T-helper 17 cell (primary cell): ENCODE results near the gene SHROOM3. TPM values are rescaled to one million over a fixed set of nuclear protein-coding genes. Genes with fewer than 3 reads are reported as not detected.
"Not testable (repeated sequence)": the region's sequence is repeated elsewhere in the genome, so short reads cannot be mapped to it uniquely, and the experiment has no call there.

Source experiments
- ATAC-seq: fragments of 150-1000 bp; cut with Tn5 transposase; 2 replicates; pipeline ENCODE4 v1.10.0; 2021; ENCODE audit warnings: mild to moderate bottlenecking, moderate library complexity
- DNase-seq, 3 donors: peaks; one replicate each; pipeline versions ENCODE4 v3.0.0 to v3.0.0-alpha.2; 2020 to 2021
- H3K9me3 ChIP-seq: one replicate; pipeline ENCODE4 v1.7.0; 2013; ENCODE audit warnings: low read length, mild to moderate bottlenecking; ENCODE audit not compliant: control insufficient read depth, poor library complexity, severe bottlenecking
- H3K27ac Mint-ChIP-seq: one replicate; pipeline ENCODE4 v1.8.0; 2022; ENCODE audit warnings: mild to moderate bottlenecking, moderate library complexity, mixed read lengths
- H3K27me3 Mint-ChIP-seq: one replicate; pipeline ENCODE4 v1.8.0; 2022; ENCODE audit warnings: mixed read lengths
- H3K36me3 Mint-ChIP-seq: one replicate; pipeline ENCODE4 v1.8.0; 2022; ENCODE audit warnings: low read depth, mixed read lengths
- H3K4me1 Mint-ChIP-seq: one replicate; pipeline ENCODE4 v1.8.0; 2022; ENCODE audit warnings: mild to moderate bottlenecking, mixed read lengths
- H3K4me3 Mint-ChIP-seq: one replicate; pipeline ENCODE4 v1.8.0; 2022; ENCODE audit warnings: mild to moderate bottlenecking, moderate library complexity, mixed read lengths
- total RNA-seq, 4 donors: library from RNA in 2 of 4; stranded (reverse) in 2 of 4; gene quantifications; one replicate each; pipeline ENCODE4 v1.2.3 and lab custom pipeline; 2022 to 2026

Gene SHROOM3
- total RNA-seq, 2 donors from 2014 or later: not detected

DNA sequence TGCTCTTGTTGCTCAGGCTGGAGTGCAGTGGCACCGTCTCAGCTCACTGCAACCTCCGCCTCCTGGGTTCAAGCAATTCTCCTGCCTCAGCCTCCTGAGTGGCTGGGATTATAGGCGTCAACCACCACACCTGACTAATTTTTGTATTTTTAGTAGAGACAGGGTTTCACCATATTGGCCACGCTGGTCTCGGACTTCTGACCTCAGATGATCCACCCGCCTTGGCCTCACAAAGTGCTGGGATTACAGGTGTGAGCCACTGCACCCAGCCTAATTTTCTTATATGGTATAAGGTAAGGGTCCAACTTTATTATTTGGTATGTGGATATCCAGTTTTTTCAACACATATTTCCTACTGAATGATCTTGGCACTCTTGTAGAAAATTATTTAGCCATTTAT lies 19.0 kb downstream of the SHROOM3 start:
- not testable (repeated sequence) for H3K27ac Mint-ChIP-seq, H3K9me3 ChIP-seq, H3K36me3 Mint-ChIP-seq, H3K4me3 Mint-ChIP-seq, H3K4me1 Mint-ChIP-seq, DNase-seq, ATAC-seq
- peaks cover 42% of the 10 kb centered on the region for H3K27me3 Mint-ChIP-seq

DNA sequence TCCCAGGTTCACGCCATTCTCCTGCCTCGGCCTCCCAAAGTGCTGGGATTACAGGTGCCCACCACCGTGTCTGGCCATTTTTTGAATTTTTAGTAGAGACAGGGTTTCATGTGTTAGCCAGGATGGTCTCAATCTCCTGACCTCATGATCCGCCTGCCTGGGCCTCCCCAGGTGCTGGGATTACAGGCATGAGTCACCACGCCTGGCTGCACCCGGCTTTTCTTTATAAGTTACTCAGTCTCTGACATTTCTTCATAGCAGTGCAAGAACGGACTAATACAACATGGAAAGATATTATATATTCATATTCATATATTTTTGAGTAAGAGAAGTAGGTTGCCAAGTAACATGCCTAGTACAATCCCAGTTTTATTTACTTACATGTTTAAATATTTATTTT lies 22.9 kb downstream of the SHROOM3 start:
- no peaks in the 10 kb centered on the region for H3K4me1 Mint-ChIP-seq
- H3K27ac Mint-ChIP-seq: no peak overlapping the region
- no peak overlapping the region for H3K4me3 Mint-ChIP-seq
- no peak for ATAC-seq
- DNase-seq: no peak
- H3K9me3 ChIP-seq: no peaks in the 10 kb centered on the region
- H3K36me3 Mint-ChIP-seq: no peaks in the 10 kb centered on the region
- peaks cover 33% of the 10 kb centered on the region for H3K27me3 Mint-ChIP-seq

DNA sequence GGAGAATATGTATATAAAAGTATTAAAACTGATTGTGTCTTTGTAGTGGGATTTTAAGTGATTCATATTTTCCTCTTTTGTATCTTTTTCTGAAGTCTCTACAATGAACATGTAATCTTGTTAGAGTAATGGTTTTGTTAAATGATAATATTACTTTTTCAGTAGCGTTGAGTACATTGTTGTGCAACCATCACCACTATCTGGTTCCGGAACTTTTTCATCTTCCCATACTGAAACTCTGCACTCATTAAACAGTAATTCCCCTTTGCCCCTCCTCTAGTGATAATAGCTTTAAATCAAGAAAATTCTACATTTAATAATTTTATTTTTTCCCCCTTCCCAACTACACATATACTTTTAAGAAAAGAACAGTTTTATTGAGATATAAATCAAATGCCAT lies 23.3 kb downstream of the SHROOM3 start:
- Mint-ChIP-seq H3K4me3 (no peak overlapping the region), H3K4me1 (no peaks in the 10 kb centered on the region), H3K36me3 (no peaks in the 10 kb centered on the region), H3K27me3 (peaks cover 33% of the 10 kb centered on the region), H3K27ac (no peak overlapping the region)
- no peaks in the 10 kb centered on the region for H3K9me3 ChIP-seq
- no peak for ATAC-seq
- no peak for DNase-seq

DNA sequence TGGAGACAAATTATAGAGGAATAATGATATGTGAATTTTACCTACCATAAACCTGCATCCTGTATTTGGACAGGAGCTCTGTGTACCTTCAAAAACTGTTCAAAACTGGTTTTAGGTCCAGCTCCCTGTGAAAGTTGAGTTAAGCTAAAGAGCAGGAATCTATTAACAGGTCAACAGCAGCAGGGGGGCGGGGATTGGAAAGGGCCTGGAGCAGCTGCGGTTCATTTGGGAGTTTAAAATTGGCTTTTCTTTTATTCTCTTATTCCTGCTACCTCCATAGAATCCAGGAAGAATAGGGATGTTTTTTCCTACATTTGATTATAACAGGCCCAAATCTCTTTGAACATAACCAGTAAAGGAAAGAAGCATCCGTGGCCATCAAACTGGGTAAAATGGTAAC lies 23.8 kb downstream of the SHROOM3 start:
- Mint-ChIP-seq H3K27me3 (peaks cover 28% of the 10 kb centered on the region), H3K4me1 (no peaks in the 10 kb centered on the region)
- DNase-seq: no peak

DNA sequence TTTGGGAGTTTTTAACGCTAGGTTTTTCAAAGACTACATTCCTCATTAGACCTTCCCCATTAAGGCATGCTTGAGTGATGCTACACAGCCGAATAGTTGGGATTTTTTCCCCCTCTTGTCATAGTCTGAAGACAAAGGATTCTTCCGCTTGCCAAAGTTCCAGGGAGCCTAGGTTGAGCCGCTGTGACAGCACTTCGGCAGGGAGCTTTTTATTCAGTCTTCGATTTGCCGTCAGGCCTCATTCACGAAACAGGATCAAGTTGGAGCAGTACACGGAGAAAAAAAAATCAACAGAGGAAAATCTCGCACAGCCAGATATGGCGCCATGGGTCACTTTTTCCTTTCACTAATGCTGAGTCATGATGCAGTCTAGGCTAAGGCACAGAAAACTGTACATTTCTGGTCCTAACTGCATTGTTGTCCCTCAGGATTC lies 24.3 kb downstream of the SHROOM3 start:
- H3K4me1 Mint-ChIP-seq: no peaks in the 10 kb centered on the region
- peaks cover 23% of the 10 kb centered on the region for H3K27me3 Mint-ChIP-seq
- no peak for ATAC-seq
- no peak for DNase-seq
- H3K9me3 ChIP-seq: peaks cover 2% of the 10 kb centered on the region
- no peak overlapping the region for H3K27ac Mint-ChIP-seq
- no peak overlapping the region for H3K4me3 Mint-ChIP-seq
- H3K36me3 Mint-ChIP-seq: no peaks in the 10 kb centered on the region

More for the DNA sequence above, 23.8 kb downstream of the SHROOM3 start:
- no peak overlapping the region for H3K27ac Mint-ChIP-seq
- no peak for ATAC-seq
- H3K36me3 Mint-ChIP-seq: no peaks in the 10 kb centered on the region
- no peaks in the 10 kb centered on the region for H3K9me3 ChIP-seq
- no peak overlapping the region for H3K4me3 Mint-ChIP-seq

DNA sequence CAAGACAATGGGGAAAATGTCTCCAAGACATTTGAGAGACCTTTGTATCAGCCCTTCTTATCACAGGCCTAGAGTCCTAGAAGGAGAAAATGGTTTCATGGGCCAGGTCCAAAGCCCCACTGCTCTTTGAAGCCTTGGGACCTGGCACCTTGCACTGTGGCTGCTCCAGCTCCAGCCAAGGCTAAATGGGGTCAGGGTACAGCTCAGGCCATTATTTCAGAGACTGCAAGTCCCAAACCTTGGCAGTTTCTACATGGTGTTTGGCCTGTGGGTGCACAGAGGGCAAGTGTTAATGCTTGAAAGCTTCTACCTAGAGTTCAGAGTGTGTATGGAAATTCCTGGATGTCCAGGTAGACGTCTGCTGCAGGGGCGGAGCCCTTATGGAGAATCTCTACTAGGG lies 28.5 kb downstream of the SHROOM3 start:
- peaks cover 2% of the 10 kb centered on the region for H3K9me3 ChIP-seq
- Mint-ChIP-seq H3K27me3 (peaks cover 8% of the 10 kb centered on the region), H3K27ac (no peak overlapping the region), H3K4me1 (no peaks in the 10 kb centered on the region), H3K4me3 (no peak overlapping the region), H3K36me3 (no peaks in the 10 kb centered on the region)
- ATAC-seq (no peak), DNase-seq (no peak)

DNA sequence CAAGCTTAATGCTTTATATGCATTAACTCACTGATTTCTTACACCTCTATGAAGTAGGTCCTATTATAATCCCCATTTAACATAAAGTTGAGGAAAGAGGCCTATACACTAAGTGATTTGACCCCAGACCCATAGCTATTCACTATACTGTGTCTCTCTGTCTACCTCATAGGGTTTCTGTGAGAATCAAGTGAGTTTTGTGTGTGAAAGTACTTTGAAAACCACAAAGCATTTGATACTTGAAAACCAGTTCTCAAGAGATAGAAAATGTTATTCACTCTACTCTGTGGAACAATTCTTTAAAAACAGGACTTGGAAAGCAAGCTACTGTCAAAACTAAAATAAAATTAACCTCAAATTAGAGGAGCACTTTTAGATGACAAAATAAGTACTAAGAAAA lies 35.0 kb downstream of the SHROOM3 start:
- DNase-seq (no peak), ATAC-seq (no peak)
- no peak overlapping the region for H3K27ac Mint-ChIP-seq
- H3K9me3 ChIP-seq: no peaks in the 10 kb centered on the region
- H3K36me3 Mint-ChIP-seq: no peaks in the 10 kb centered on the region
- H3K4me1 Mint-ChIP-seq: no peaks in the 10 kb centered on the region
- H3K27me3 Mint-ChIP-seq: peaks cover 14% of the 10 kb centered on the region
- no peak overlapping the region for H3K4me3 Mint-ChIP-seq

DNA sequence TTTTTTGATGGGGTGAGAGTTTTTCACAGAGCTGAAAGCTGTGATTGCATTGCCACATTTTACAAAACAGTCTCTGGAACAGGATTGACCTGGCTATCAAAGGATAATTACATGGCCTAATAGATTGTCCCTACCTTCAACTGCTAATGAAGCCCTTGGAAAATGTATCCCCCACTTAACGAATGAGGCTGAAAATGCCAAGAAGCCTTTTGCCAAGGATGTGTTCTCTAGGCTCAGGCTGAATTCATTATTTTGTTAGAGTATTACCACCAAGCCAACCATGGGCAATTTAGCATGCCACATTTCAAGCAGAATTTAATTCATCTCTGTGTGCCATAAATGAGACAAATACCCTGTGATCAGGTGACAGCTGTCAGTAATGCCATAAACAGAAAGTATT lies 35.5 kb downstream of the SHROOM3 start:
- Mint-ChIP-seq H3K27me3 (peaks cover 14% of the 10 kb centered on the region), H3K4me1 (no peaks in the 10 kb centered on the region), H3K4me3 (no peak overlapping the region), H3K27ac (no peak overlapping the region), H3K36me3 (no peaks in the 10 kb centered on the region)
- ATAC-seq: no peak
- no peaks in the 10 kb centered on the region for H3K9me3 ChIP-seq
- no peak for DNase-seq

DNA sequence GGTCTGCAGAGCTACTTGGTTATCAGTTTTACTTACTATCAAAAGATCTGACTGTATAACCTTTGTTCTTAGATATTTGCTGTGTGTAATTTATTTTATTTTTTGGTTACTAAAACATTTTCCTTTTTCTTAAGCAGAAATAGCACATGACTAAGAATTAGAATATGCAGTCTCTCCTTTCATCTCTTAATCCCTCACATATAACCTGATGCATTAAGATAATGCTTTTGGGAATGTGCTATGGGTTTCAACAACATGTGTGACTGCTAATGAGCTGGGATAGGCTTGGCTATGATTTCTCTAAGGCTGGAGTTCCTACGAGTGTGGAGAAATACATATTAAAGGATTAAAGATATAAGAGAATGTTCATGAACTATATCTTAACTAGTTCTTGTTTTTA lies 41.5 kb downstream of the SHROOM3 start:
- Mint-ChIP-seq H3K4me1 (no peaks in the 10 kb centered on the region), H3K27ac (no peak overlapping the region), H3K4me3 (no peak overlapping the region), H3K27me3 (peaks cover 18% of the 10 kb centered on the region), H3K36me3 (no peaks in the 10 kb centered on the region)
- ATAC-seq (no peak), DNase-seq (no peak)
- H3K9me3 ChIP-seq: no peaks in the 10 kb centered on the region

DNA sequence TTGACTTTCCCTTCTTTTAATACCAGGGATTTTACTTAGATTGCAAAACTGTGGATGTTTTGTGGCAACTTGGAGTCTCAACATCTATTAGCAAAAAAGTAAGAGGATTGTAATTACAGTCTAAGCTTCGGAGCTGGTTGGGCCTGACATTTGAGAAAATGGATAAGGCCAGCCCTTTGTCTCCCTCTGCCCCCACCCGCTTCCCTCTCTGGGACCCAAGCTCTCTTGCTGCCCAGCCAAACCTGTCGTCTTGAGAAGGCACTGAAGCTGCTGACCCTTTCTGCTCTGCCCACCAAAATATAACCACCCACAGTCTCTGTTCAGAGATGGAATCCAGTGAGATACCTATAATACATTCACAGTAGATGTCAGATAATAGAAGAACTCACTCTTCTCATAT lies 49.6 kb downstream of the SHROOM3 start:
- no peak overlapping the region for H3K27ac Mint-ChIP-seq

DNA sequence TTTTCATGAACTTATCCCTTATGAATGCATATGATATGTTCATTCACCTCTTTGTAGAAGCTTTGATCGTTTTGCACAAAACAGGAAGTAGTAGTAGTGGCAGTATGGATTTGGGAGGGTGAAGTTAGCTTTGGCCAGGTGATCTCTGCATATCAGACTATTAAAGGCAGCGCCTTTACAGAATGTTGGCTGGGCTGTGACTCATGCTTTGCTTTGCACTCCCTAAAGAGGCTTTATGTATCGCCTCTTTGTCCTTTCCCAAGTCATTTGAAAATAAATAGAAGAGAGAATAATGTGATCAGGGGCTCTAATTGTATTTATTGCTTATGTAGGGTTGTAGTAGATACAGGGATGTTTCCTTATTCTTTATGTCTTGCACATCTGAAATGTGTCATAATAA lies 50.4 kb downstream of the SHROOM3 start:
- no peak overlapping the region for H3K27ac Mint-ChIP-seq
- ATAC-seq: no peak
- peaks cover 13% of the 10 kb centered on the region for H3K27me3 Mint-ChIP-seq
- no peak overlapping the region for H3K4me3 Mint-ChIP-seq
- no peaks in the 10 kb centered on the region for H3K36me3 Mint-ChIP-seq
- no peak for DNase-seq
- peaks cover 3% of the 10 kb centered on the region for H3K4me1 Mint-ChIP-seq
- no peaks in the 10 kb centered on the region for H3K9me3 ChIP-seq

More for the DNA sequence above, 49.6 kb downstream of the SHROOM3 start:
- H3K36me3 Mint-ChIP-seq: no peaks in the 10 kb centered on the region
- DNase-seq: no peak
- peaks cover 13% of the 10 kb centered on the region for H3K27me3 Mint-ChIP-seq
- H3K4me1 Mint-ChIP-seq: no peaks in the 10 kb centered on the region
- no peaks in the 10 kb centered on the region for H3K9me3 ChIP-seq
- no peak overlapping the region for H3K4me3 Mint-ChIP-seq
- ATAC-seq: no peak

DNA sequence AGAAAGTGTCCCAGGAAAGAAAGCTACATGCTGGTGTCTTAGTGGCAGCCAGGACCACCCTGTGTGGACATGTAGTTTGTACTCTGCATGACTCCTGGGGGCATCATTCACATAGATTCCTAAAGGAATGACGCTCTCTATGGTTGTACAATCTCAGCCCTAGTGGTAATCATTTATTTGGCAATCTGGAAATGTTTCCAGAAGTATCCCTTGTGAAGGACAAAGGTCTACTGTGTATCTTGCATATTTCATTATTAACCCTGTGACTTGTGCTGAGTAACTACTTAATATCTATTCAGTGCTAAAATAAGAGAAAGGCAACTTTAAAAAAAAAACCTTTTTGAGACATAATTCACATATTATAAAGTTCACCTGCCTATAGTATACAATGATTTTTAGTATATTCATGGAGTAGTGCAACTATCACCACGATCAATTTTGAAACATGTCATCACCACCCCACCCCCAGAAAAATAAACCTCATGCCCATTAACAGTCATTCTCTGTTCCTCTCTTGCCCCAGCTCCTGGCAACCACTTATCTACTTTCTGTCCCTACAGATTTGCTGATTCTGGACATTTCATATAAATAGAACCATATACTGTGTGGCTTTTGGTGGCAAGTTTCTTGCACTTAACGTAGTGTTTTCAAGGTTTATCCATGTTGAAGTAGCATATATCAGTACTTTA lies 51.7 kb downstream of the SHROOM3 start:
- no peaks in the 10 kb centered on the region for H3K9me3 ChIP-seq
- Mint-ChIP-seq H3K27me3 (peaks cover 13% of the 10 kb centered on the region), H3K4me1 (peaks cover 3% of the 10 kb centered on the region), H3K27ac (no peak overlapping the region), H3K4me3 (no peak overlapping the region), H3K36me3 (no peaks in the 10 kb centered on the region)
- no peak for ATAC-seq
- DNase-seq: no peak

DNA sequence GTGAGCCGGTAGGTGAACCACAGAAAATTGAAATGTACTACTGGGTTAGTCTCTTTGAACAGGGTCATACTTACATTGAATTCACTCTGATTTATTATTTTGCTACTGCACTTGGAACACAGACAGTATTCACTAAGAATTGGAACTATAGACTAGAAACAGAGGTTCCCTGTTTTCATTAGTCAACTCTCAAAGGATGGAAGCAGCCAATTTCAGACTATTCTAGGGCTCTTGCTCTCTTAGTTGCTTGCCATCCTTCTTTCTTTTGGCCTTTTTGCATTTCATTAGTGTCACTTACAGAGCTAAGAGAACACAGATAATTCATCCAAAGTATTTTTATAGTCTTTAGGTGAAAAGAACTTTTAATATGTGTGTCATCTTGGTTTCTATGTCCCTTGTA lies 52.6 kb downstream of the SHROOM3 start:
- Mint-ChIP-seq H3K4me3 (no peak overlapping the region), H3K4me1 (peaks cover 3% of the 10 kb centered on the region), H3K36me3 (no peaks in the 10 kb centered on the region), H3K27me3 (peaks cover 13% of the 10 kb centered on the region), H3K27ac (no peak overlapping the region)
- H3K9me3 ChIP-seq: no peaks in the 10 kb centered on the region
- ATAC-seq (no peak), DNase-seq (no peak)

DNA sequence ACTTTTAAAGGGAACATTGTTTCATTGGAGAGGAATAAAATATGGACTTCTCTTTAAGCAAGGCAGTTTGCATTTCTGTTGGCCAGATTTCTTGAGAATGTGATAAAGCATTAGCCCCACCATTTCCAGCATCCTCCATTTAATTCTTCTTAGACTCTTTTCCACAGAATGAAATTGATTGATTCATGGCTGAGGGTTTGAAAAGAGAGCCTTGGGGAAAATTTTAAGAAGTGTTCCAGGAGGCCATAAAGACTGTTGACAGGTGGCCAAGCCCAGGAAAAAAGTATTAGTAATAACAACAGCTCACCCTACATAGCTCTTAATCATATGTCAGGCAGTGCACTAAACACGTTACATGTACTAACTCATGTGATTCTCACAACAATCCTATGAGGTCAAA lies 53.4 kb downstream of the SHROOM3 start:
- H3K4me3 Mint-ChIP-seq: no peak overlapping the region
- peaks cover 15% of the 10 kb centered on the region for H3K27me3 Mint-ChIP-seq
- DNase-seq: no peak
- H3K36me3 Mint-ChIP-seq: no peaks in the 10 kb centered on the region
- H3K9me3 ChIP-seq: no peaks in the 10 kb centered on the region
- no peak for ATAC-seq
- H3K4me1 Mint-ChIP-seq: peaks cover 3% of the 10 kb centered on the region
- no peak overlapping the region for H3K27ac Mint-ChIP-seq
